ENCODE measurements around the gene WDR5B. TPM values are rescaled to one million over a fixed set of nuclear protein-coding genes. Genes with fewer than 3 reads are reported as not detected.

The WDR5B gene
- total and polyA plus RNA-seq, 4 donors: 1.8 to 3.7 (median 2.0) TPM

DNA sequence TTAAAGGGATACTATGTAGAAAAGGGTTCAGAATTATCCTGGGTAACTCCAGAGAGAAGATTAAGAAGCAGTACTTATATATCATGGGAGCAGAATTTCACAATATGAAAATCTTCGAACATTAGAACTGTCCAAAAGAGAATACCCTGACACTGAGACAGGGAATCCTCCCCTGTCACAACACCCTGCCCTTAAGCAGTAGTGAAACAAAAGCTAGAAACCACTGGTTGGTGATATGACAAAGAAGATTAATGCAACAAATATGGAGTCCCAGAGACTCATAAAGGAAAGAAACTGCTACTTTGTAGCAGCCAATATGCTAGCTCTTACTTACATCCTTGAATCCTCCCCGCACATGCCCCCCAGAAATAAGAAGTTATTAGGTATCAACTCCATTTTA lies 51.4 kb downstream of the WDR5B start (continued):
- no peak for TF ChIP-seq RAD21 (IDR thresholded peaks at IDR 0.05)
- no peak for TF ChIP-seq YY1 (IDR thresholded peaks at IDR 0.05)
- no peak for TF ChIP-seq FOXA2 (IDR thresholded peaks at IDR 0.05)
- no peak for TF ChIP-seq FOXA1 (IDR thresholded peaks at IDR 0.05)
- TF ChIP-seq EGR1 (IDR thresholded peaks at IDR 0.05; ENCODE audit: low read depth in 2 of 2): no peak

Small RNA genes lying within 50 kb of the gene (small RNA-seq; reads per million reads assigned to genes)
- gene AC083798.1: not detected

Other genes starting within 250 kb of the WDR5B start
- under 1 TPM; 0.05 to 0.17 TPM for gene CASR, start 232.4 kb downstream of the WDR5B start, total RNA-seq
- under 1 TPM; 0.12 to 0.29 TPM for gene CASR, start 232.4 kb downstream of the WDR5B start, polyA plus RNA-seq
- 1 to 10 TPM; 1.5 to 6.6 TPM for gene CSTA, start 90.8 kb downstream of the WDR5B start, total RNA-seq
- 1 to 10 TPM; 3.2 to 4.7 TPM for gene CSTA, start 90.8 kb downstream of the WDR5B start, polyA plus RNA-seq
- 10 to 100 TPM; 14.0 to 17.4 TPM for gene MIX23, start 32.8 kb downstream of the WDR5B start, total RNA-seq
- gene MIX23, start 32.8 kb downstream of the WDR5B start, polyA plus RNA-seq: 10 to 100 TPM; 16.1 to 19.6 TPM
- 10 to 100 TPM; 16.6 to 17.4 TPM for gene FAM162A, start 31.9 kb downstream of the WDR5B start, total RNA-seq
- gene FAM162A, start 31.9 kb downstream of the WDR5B start, polyA plus RNA-seq: 100 to 1,000 TPM in 1 of 2 donors, 10 to 100 TPM in 1; 41.7 to 160 TPM
- gene KPNA1, start 98.9 kb upstream of the WDR5B start, total RNA-seq: 10 to 100 TPM; 23.7 to 42.0 TPM
- 10 to 100 TPM; 20.7 to 23.3 TPM for gene KPNA1, start 98.9 kb upstream of the WDR5B start, polyA plus RNA-seq
- 10 to 100 TPM; 39.3 to 74.0 TPM for gene PARP9, start 148.2 kb upstream of the WDR5B start, total RNA-seq
- gene PARP9, start 148.2 kb upstream of the WDR5B start, polyA plus RNA-seq: 10 to 100 TPM; 34.8 to 58.6 TPM
- gene DTX3L, start 148.3 kb upstream of the WDR5B start, total RNA-seq: 10 to 100 TPM; 29.4 to 44.5 TPM
- gene DTX3L, start 148.3 kb upstream of the WDR5B start, polyA plus RNA-seq: 10 to 100 TPM; 16.9 to 17.6 TPM
- gene PARP15, start 161.6 kb upstream of the WDR5B start, total RNA-seq: 1 to 10 TPM; 2.8 to 3.3 TPM
- gene PARP15, start 161.6 kb upstream of the WDR5B start, polyA plus RNA-seq: 1 to 10 TPM in 1 of 2 donors, under 1 TPM in 1; 0.28 to 2.1 TPM